Endodermal cell (in vitro differentiated cells): ENCODE results near the gene TSR1. TPM values are rescaled to one million over a fixed set of nuclear protein-coding genes. Genes with fewer than 3 reads are reported as not detected.
"Not testable (repeated sequence)": the region's sequence is repeated elsewhere in the genome, so short reads cannot be mapped to it uniquely, and the experiment has no call there.

ENCODE experiments used
- DNase-seq: peaks from one replicate; pipeline ENCODE4 v3.0.0-alpha.2; 2017
- H3K27ac ChIP-seq: 2 replicates; pipeline ENCODE4 v1.5.1; 2013; ENCODE audit warnings: mild to moderate bottlenecking, low read depth, low read length, moderate library complexity
- H3K27me3 ChIP-seq: 2 replicates; pipeline ENCODE4 v1.6.1; 2013; ENCODE audit warnings: mild to moderate bottlenecking, low read length, moderate library complexity; ENCODE audit not compliant: insufficient read depth, control insufficient read depth, poor library complexity, severe bottlenecking
- H3K36me3 ChIP-seq: 2 replicates; pipeline ENCODE4 v1.7.0; 2013; ENCODE audit warnings: mild to moderate bottlenecking, low read length, moderate library complexity; ENCODE audit not compliant: control insufficient read depth, insufficient read depth
- H3K4me1 ChIP-seq: one replicate; pipeline ENCODE4 v1.7.0; 2013; ENCODE audit warnings: low read length; ENCODE audit not compliant: control insufficient read depth, insufficient read depth
- H3K4me3 ChIP-seq: 2 replicates; pipeline ENCODE4 v1.5.1; 2013; ENCODE audit warnings: mild to moderate bottlenecking, low read length, moderate library complexity
- H3K9ac ChIP-seq: 2 replicates; pipeline ENCODE4 v1.6.1; 2013; ENCODE audit warnings: mild to moderate bottlenecking, low read length, moderate library complexity; ENCODE audit not compliant: poor library complexity, severe bottlenecking; ENCODE audit errors: extremely low read depth
- H3K9me3 ChIP-seq: 2 replicates; pipeline ENCODE4 v1.6.1; 2013; ENCODE audit warnings: mild to moderate bottlenecking, low read length, moderate library complexity; ENCODE audit not compliant: control insufficient read depth
- H3K27ac Mint-ChIP-seq: 2 replicates; pipeline ENCODE4 v1.8.0; 2020; ENCODE audit warnings: mixed read lengths
- H3K27me3 Mint-ChIP-seq: 2 replicates; pipeline ENCODE4 v1.8.0; 2021; ENCODE audit warnings: mild to moderate bottlenecking, mixed read lengths; ENCODE audit not compliant: insufficient read depth
- H3K36me3 Mint-ChIP-seq: 2 replicates; pipeline ENCODE4 v1.8.0; 2020; ENCODE audit warnings: low read depth, mixed read lengths
- H3K4me1 Mint-ChIP-seq: 2 replicates; pipeline ENCODE4 v1.8.0; 2020; ENCODE audit warnings: mixed read lengths
- H3K4me3 Mint-ChIP-seq: 2 replicates; pipeline ENCODE4 v1.8.0; 2020; ENCODE audit warnings: mild to moderate bottlenecking, moderate library complexity, mixed read lengths
- H3K9me3 Mint-ChIP-seq: 2 replicates; pipeline ENCODE4 v1.8.0; 2020; ENCODE audit warnings: mild to moderate bottlenecking, mixed read lengths
- WGBS, 2 experiments: methylation state at CpG; one replicate each; pipeline versions ENCODE4 v1.1.5 to v1.1.7; 2013; ENCODE audit warnings: missing lambda C conversion rate in 2 of 2, mixed read lengths in 1 of 2; ENCODE audit not compliant: insufficient coverage in 1 of 2, insufficient read length in 1 of 2; 5-methylcytosine and 5-hydroxymethylcytosine counted together
- total RNA-seq, 2 donors: library from RNA; stranded (reverse); fragmentation: NEBNext Ultra II Directional in 1 of 2; extraction: Animal tissue kit (Norgen Biotek cat#: 25700) in 1 of 2; gene quantifications; 2 replicates in 1 of 2; 3 replicates in 1 of 2; pipeline ENCODE4 v1.2.1, GENCODE V29; 2021
- TF ChIP-seq, protein P1 (sequence below): fragments of 200-600 bp; sonication (generic); conservative IDR thresholded peaks from 2 replicates; pipeline ENCODE4 v1.5.0; 2021; ENCODE audit warnings: antibody characterized with exemption, mild to moderate bottlenecking

The TSR1 gene
- total RNA-seq, 2 donors from 2014 or later: 40.1 to 43.3 TPM

GRCh38 chr17:2319051-2319450 is 17.2 kb downstream of the TSR1 start:
- no peak overlapping the region for H3K27ac Mint-ChIP-seq
- TF ChIP-seq, protein P1, sequence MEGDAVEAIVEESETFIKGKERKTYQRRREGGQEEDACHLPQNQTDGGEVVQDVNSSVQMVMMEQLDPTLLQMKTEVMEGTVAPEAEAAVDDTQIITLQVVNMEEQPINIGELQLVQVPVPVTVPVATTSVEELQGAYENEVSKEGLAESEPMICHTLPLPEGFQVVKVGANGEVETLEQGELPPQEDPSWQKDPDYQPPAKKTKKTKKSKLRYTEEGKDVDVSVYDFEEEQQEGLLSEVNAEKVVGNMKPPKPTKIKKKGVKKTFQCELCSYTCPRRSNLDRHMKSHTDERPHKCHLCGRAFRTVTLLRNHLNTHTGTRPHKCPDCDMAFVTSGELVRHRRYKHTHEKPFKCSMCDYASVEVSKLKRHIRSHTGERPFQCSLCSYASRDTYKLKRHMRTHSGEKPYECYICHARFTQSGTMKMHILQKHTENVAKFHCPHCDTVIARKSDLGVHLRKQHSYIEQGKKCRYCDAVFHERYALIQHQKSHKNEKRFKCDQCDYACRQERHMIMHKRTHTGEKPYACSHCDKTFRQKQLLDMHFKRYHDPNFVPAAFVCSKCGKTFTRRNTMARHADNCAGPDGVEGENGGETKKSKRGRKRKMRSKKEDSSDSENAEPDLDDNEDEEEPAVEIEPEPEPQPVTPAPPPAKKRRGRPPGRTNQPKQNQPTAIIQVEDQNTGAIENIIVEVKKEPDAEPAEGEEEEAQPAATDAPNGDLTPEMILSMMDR: no peak
- Histone ChIP-seq H3K27me3 (no peaks in the 10 kb centered on the region), H3K36me3 (peaks cover 28% of the 10 kb centered on the region), H3K4me3 (no peak overlapping the region), H3K9me3 (no peaks in the 10 kb centered on the region), H3K9ac (no peak overlapping the region), H3K4me1 (no peaks in the 10 kb centered on the region), H3K27ac (no peak overlapping the region)
- H3K36me3 Mint-ChIP-seq: peaks cover 34% of the 10 kb centered on the region
- no peaks in the 10 kb centered on the region for H3K9me3 Mint-ChIP-seq
- no peak for DNase-seq
- H3K4me1 Mint-ChIP-seq: no peaks in the 10 kb centered on the region
- H3K4me3 Mint-ChIP-seq: no peak overlapping the region
- H3K27me3 Mint-ChIP-seq: no peaks in the 10 kb centered on the region

DNA sequence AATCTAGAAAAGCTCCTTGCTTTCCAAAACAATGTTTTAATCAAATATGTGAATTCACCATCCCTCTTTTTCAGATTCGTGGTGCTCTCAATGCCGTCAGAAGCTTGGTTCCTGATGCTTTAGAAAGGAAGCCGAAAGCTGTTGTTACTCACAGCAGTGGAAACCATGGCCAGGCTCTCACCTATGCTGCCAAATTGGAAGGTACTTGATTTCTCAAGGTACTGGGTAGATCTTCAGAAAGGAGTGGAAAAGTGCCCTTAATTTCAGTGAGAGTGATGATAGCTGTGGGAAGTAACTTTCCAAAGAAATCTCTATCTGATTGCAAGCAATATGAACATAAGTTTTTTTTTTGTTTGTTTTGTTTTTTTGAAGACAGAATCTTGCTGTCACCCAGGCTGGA is 18.5 kb downstream of the TSR1 start:
- 94 to 100% methylated on average over 2 to 3 of the region's 3 CpGs for WGBS, 2 experiments
- no peaks in the 10 kb centered on the region for H3K9me3 ChIP-seq
- no peak overlapping the region for H3K27ac Mint-ChIP-seq
- H3K27ac ChIP-seq: no peak overlapping the region
- TF ChIP-seq, protein P1: no peak
- DNase-seq: no peak
- peaks cover 21% of the 10 kb centered on the region for H3K36me3 Mint-ChIP-seq
- peaks cover 16% of the 10 kb centered on the region for H3K36me3 ChIP-seq
- no peak overlapping the region for H3K4me3 ChIP-seq
- no peak overlapping the region for H3K4me3 Mint-ChIP-seq
- H3K27me3 Mint-ChIP-seq: no peaks in the 10 kb centered on the region
- no peak overlapping the region for H3K9ac ChIP-seq
- no peaks in the 10 kb centered on the region for H3K4me1 Mint-ChIP-seq
- H3K4me1 ChIP-seq: no peaks in the 10 kb centered on the region
- no peaks in the 10 kb centered on the region for H3K9me3 Mint-ChIP-seq
- H3K27me3 ChIP-seq: no peaks in the 10 kb centered on the region

DNA sequence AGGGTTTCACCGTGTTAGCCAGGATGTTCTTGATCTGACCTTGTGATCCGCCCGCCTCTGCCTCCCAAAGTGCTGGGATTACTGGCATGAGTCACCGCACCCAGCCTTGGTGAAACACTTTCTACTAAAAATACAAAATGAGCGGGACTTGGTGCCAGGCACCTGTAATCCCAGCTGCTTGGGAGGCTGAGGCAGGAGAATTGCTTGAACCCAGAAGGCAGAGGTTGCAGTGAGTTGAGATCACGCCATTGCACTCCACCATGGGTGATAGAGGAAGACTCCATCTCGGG is 19.4 kb downstream of the TSR1 start:
- H3K4me3 Mint-ChIP-seq, DNase-seq, H3K36me3 ChIP-seq, H3K4me1 ChIP-seq, H3K9ac ChIP-seq, H3K27ac Mint-ChIP-seq, H3K27ac ChIP-seq, H3K9me3 Mint-ChIP-seq, H3K4me1 Mint-ChIP-seq, H3K4me3 ChIP-seq, H3K27me3 Mint-ChIP-seq, H3K27me3 ChIP-seq, H3K9me3 ChIP-seq: not testable (repeated sequence)
- WGBS, 2 experiments: 91 to 96% methylated on average over 5 to 7 of the region's 7 CpGs
- H3K36me3 Mint-ChIP-seq: peaks cover 13% of the 10 kb centered on the region

DNA sequence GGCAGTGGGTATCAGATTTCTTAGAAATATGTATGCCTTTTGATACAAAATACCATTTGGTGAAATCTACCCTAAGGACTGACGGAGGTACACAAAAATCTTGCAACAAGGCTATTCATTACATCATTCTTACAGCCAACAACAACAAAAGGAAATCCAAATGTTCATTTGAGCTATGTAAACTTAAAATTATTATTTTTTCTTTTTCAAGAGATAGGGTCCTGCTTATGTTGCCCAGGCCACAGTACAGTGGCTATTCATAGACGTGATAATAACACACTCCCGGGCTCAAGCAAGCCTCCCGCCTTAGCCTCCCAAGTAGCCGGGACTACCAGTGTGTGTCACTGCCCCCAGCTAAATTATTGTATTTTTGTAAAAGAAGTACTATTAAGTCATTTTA is 23.5 kb downstream of the TSR1 start:
- Mint-ChIP-seq H3K4me1 (no peaks in the 10 kb centered on the region), H3K9me3 (no peaks in the 10 kb centered on the region), H3K36me3 (no peaks in the 10 kb centered on the region), H3K27me3 (no peaks in the 10 kb centered on the region), H3K4me3 (no peak overlapping the region), H3K27ac (no peak overlapping the region)
- H3K9ac ChIP-seq: no peak overlapping the region
- no peaks in the 10 kb centered on the region for H3K27me3 ChIP-seq
- no peaks in the 10 kb centered on the region for H3K4me1 ChIP-seq
- no peak for DNase-seq
- H3K36me3 ChIP-seq: no peaks in the 10 kb centered on the region
- TF ChIP-seq, protein P1: no peak
- H3K9me3 ChIP-seq: no peaks in the 10 kb centered on the region
- no peak overlapping the region for H3K4me3 ChIP-seq
- 91 to 93% methylated on average over 5 of the region's 5 CpGs for WGBS, 2 experiments
- no peak overlapping the region for H3K27ac ChIP-seq
